HAP-1 (cell line): ENCODE measurements around the gene JDP2.

Experiments
- DNase-seq, 2 experiments: peaks; one replicate each; pipeline ENCODE4 v3.0.0-alpha.2; 2016 to 2020; ENCODE audit warnings: low spot score in 2 of 2
- H3K27me3 ChIP-seq: fragments of 250-450 bp; sonication (Bioruptor Pico); 2 replicates; pipeline ENCODE4 v1.5.1; 2020; ENCODE audit warnings: low read depth, mild to moderate bottlenecking, moderate library complexity
- H3K36me3 ChIP-seq: fragments of 250-450 bp; sonication (Bioruptor Pico); replicated peaks from 2 replicates; pipeline ENCODE4 v1.5.1; 2020; ENCODE audit warnings: mild to moderate bottlenecking
- H3K4me1 ChIP-seq: fragments of 250-450 bp; sonication (Bioruptor Pico); 2 replicates; pipeline ENCODE4 v1.5.1; 2020; ENCODE audit warnings: mild to moderate bottlenecking
- H3K4me3 ChIP-seq: fragments of 250-450 bp; sonication (Bioruptor Pico); 2 replicates; pipeline ENCODE4 v1.5.1; 2020; ENCODE audit warnings: mild to moderate bottlenecking, moderate library complexity
- H3K9me3 ChIP-seq: fragments of 250-450 bp; sonication (Bioruptor Pico); 2 replicates; pipeline ENCODE4 v1.5.1; 2020; ENCODE audit warnings: mild to moderate bottlenecking, moderate library complexity
- in situ Hi-C: fragments of 300-500 bp; cut with MboI; formaldehyde crosslinking; loops from 3 replicates; pipeline ENCODE4 v1.14.3; 2020; ENCODE audit warnings: low sequenced_read_pairs, inconsistent platforms, mixed read lengths

The JDP2 gene

GRCh38 chr14:75496755-75497154 lies 68.9 kb downstream of the JDP2 start:
- DNase-seq = no peak
- no peak overlapping the region for H3K4me3 ChIP-seq
- no peaks in the 10 kb centered on the region for H3K27me3 ChIP-seq
- H3K36me3 ChIP-seq = no peaks in the 10 kb centered on the region
- in situ Hi-C loops = no loop called here
- H3K9me3 ChIP-seq = no peaks in the 10 kb centered on the region
- no peaks in the 10 kb centered on the region for H3K4me1 ChIP-seq

- Histone ChIP-seq H3K4me1 (no peaks in the 10 kb centered on the region), H3K36me3 (no peaks in the 10 kb centered on the region), H3K4me3 (no peak overlapping the region), H3K9me3 (no peaks in the 10 kb centered on the region), H3K27me3 (no peaks in the 10 kb centered on the region)
- in situ Hi-C loops = no loop called here
- no peak for DNase-seq
Observed at GRCh38 chr14:75497191-75497590, 69.4 kb downstream of the JDP2 start.

- no peaks in the 10 kb centered on the region for H3K27me3 ChIP-seq
- H3K36me3 ChIP-seq = no peaks in the 10 kb centered on the region
- no peaks in the 10 kb centered on the region for H3K4me1 ChIP-seq
- in situ Hi-C loops = no loop called here
- no peak for DNase-seq
- no peak overlapping the region for H3K4me3 ChIP-seq
- no peaks in the 10 kb centered on the region for H3K9me3 ChIP-seq
Observed at GRCh38 chr14:75497701-75498100, 69.9 kb downstream of the JDP2 start.

DNA sequence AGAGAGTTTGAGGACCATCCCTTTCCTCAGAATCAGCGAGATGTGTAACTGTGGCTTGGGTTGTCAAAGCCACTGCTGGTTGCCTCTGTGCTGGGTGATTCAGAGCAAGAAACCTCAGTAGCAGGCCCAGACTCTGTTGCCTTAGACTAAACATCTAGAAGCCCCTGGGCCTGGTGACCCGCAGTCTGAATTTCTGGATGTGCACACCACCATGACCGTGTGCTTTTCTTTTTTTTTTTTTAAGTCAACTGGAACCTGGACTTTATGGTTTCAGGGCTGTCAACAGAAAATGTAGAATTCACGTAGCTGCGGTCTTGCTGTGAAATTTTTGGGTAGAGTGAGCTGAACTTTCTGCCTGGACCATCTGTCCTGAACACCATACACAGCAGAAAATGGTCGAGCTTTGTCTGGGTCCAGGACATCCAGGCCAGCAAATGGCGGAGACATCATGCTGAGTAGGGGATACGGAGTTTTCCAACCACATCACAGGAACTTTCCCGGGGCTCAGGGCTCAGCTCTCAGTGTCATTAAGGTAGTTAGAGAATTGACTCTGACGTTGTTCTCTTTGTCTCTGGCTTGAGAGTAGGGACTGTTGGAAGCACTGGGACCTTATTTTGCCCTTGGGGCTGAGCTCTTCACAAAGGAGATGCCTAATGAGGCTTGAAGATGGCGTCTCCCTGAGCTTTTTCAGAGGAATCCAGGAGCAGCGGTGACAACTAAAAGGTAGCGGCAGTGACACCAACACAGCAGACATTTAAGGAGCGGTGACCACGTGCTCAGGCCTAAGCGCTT lies 71.5 kb downstream of the JDP2 start:
- no peaks in the 10 kb centered on the region for H3K4me1 ChIP-seq
- H3K4me3 ChIP-seq = no peak overlapping the region
- no peaks in the 10 kb centered on the region for H3K27me3 ChIP-seq
- in situ Hi-C loops = no loop called here
- DNase-seq = no peak
- no peaks in the 10 kb centered on the region for H3K9me3 ChIP-seq
- H3K36me3 ChIP-seq = no peaks in the 10 kb centered on the region

DNA sequence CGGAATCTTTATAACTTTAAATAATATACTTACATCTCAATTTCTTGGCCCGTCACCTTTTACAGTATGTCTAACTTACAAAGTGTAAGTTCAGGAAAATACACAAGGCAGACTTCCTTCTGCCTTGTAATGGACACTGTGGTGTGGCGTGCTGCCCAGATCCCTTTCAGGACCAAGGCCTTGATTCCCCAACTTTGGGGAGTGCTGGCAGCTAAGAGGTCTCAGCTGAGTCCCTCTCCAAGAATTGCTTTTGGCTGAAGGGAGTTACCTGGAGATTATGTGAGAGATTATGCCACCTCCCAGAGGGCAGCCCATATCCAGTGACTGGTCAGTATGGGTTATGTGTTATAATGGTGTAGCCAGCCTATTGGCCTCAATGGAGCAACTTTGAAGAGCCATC lies 73.3 kb downstream of the JDP2 start:
- no peaks in the 10 kb centered on the region for H3K9me3 ChIP-seq
- in situ Hi-C loops = no loop called here
- no peak for DNase-seq
- no peaks in the 10 kb centered on the region for H3K4me1 ChIP-seq
- no peaks in the 10 kb centered on the region for H3K36me3 ChIP-seq
- H3K27me3 ChIP-seq = no peaks in the 10 kb centered on the region
- H3K4me3 ChIP-seq = no peak overlapping the region

- no peaks in the 10 kb centered on the region for H3K9me3 ChIP-seq
- no peaks in the 10 kb centered on the region for H3K36me3 ChIP-seq
- no peaks in the 10 kb centered on the region for H3K27me3 ChIP-seq
- no peaks in the 10 kb centered on the region for H3K4me1 ChIP-seq
- no peak overlapping the region for H3K4me3 ChIP-seq
- in situ Hi-C loops = no loop called here
- no peak for DNase-seq
Observed at GRCh38 chr14:75504411-75504810, 76.6 kb downstream of the JDP2 start.

GRCh38 chr14:75506930-75507329 lies 79.1 kb downstream of the JDP2 start:
- in situ Hi-C loops = no loop called here
- no peak for DNase-seq
- no peak overlapping the region for H3K4me3 ChIP-seq
- no peaks in the 10 kb centered on the region for H3K4me1 ChIP-seq
- no peaks in the 10 kb centered on the region; the same call in 1 of the 2 replicates for H3K9me3 ChIP-seq
- H3K36me3 ChIP-seq = no peaks in the 10 kb centered on the region
- H3K27me3 ChIP-seq = no peaks in the 10 kb centered on the region

DNA sequence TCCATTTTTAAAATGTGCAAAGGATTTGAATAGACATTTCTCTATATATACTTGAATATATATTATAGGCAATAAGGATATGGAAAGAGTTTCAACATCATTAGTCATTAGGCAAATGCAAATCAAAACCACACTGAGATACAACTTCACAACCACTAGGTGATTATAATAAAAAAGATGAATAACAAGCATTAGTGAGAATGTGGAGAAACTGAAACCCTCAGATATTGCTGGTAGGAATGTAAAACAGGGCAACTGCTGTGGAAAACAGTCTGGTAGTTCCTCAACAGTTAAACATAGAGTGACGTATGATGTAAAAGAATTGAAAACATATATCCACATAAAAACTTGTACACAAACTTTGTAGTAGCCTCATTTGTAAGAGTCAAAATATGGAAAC lies 82.7 kb downstream of the JDP2 start:
- Histone ChIP-seq H3K27me3 (0 out of 2 replicates have a peak, but pooled peaks cover 4% of the 10 kb centered on the region), H3K36me3 (no peaks in the 10 kb centered on the region), H3K9me3 (no peaks in the 10 kb centered on the region; the same call in 1 of the 2 replicates), H3K4me1 (no peaks in the 10 kb centered on the region), H3K4me3 (no peak overlapping the region)
- DNase-seq = no peak
- in situ Hi-C loops = no loop called here

- DNase-seq = no peak
- H3K4me3 ChIP-seq = no peak overlapping the region
- in situ Hi-C loops = no loop called here
- H3K9me3 ChIP-seq = no peaks in the 10 kb centered on the region; the same call in 1 of the 2 replicates
- H3K4me1 ChIP-seq = no peaks in the 10 kb centered on the region
- no peaks in the 10 kb centered on the region for H3K36me3 ChIP-seq
- H3K27me3 ChIP-seq = 0 out of 2 replicates have a peak, but pooled peaks cover 4% of the 10 kb centered on the region
Observed at GRCh38 chr14:75511201-75511600, 83.4 kb downstream of the JDP2 start.

- in situ Hi-C loops = no loop called here
- DNase-seq = no peak
- Histone ChIP-seq H3K27me3 (peaks cover 11% of the 10 kb centered on the region; the same call in 1 of the 2 replicates), H3K9me3 (no peaks in the 10 kb centered on the region; the same call in 1 of the 2 replicates), H3K4me3 (no peak overlapping the region), H3K4me1 (no peaks in the 10 kb centered on the region), H3K36me3 (no peaks in the 10 kb centered on the region)
Observed at GRCh38 chr14:75513911-75514672, 86.3 kb downstream of the JDP2 start.

DNA sequence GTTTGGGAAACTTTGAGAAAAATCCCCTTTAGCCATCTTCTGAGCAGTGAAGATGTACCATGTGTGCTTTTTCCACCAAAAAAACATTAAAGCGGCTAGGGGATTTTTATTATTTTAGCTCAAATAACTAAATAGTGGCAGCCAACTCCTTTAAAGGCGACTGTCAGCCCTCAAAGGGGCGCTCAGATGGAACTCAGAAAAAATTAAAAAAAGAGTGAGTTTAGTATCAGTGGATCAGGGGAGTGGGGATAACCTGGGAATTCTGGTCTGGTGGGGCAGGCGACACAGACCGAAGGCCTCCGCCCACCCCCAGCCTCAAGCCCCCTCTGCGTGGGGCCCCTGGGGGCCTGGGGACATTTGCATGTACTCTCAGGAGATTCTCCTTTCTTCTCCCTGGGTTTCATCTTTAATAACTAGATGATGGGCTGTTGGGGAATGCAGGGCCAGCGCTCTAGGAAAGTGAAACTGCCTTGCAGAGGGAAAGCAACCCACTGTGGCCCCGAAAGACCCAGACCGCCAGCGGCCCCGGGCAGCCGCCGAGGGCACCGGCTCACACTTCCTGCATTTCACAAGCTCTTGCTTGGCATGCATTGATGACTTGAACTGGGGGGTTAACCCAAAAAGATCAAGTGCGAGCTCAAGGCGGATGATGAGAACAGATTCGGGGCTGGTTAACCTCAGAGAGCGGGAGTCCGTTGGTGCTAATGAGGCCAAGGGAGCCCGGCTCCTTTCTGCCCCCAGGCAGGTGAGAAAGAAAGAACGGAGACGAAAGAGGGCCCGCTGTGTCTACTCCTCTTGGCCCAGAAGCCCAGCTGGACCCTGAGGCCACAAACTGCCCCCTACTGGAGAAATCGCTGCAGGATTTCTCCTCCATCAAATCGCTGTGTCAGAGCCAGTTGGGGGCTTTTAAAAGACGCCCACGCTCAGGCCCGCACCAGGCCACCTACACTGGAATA lies 87.1 kb downstream of the JDP2 start:
- no peak for DNase-seq
- Histone ChIP-seq H3K4me1 (no peaks in the 10 kb centered on the region), H3K27me3 (peaks cover 11% of the 10 kb centered on the region; the same call in 1 of the 2 replicates), H3K9me3 (no peaks in the 10 kb centered on the region; the same call in 1 of the 2 replicates), H3K36me3 (no peaks in the 10 kb centered on the region), H3K4me3 (no peak overlapping the region)
- in situ Hi-C loops = no loop called here

GRCh38 chr14:75515629-75515996 lies 87.8 kb downstream of the JDP2 start:
- DNase-seq = no peak
- H3K4me1 ChIP-seq = no peaks in the 10 kb centered on the region
- H3K36me3 ChIP-seq = no peaks in the 10 kb centered on the region
- in situ Hi-C loops = no loop called here
- H3K9me3 ChIP-seq = no peaks in the 10 kb centered on the region; the same call in 1 of the 2 replicates
- H3K4me3 ChIP-seq = no peak overlapping the region
- H3K27me3 ChIP-seq = peaks cover 11% of the 10 kb centered on the region; the same call in 1 of the 2 replicates

DNA sequence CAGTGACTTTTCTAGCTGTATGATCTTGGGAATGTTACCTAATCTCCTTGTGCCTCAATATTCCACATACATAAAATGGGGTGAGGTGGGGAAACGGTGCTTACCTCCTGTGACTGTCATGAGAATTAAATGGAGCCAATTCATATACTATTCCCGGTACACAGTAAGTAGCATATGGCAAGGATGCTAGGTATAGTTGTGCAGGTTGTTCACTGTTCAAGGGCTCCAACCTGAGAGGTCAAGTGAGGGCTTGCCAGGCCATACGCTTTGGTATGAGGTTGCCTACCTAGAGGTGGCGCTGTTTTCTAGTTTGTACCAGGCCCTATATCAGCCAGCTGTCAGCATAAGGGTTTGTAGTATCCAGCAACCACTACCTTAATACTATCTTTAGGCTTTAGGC lies 90.8 kb downstream of the JDP2 start:
- Histone ChIP-seq H3K4me3 (no peak overlapping the region), H3K36me3 (no peaks in the 10 kb centered on the region), H3K4me1 (no peaks in the 10 kb centered on the region), H3K9me3 (no peaks in the 10 kb centered on the region), H3K27me3 (peaks cover 22% of the 10 kb centered on the region)
- in situ Hi-C loops = no loop called here
- DNase-seq = peak in 1 of 2 experiments; percentile 35
